PC-3 (cell line): Measurements from ENCODE around the gene ZNF385B. TPM values are rescaled to one million over a fixed set of nuclear protein-coding genes. Genes with fewer than 3 reads are reported as not detected.

Experiments used
- ATAC-seq: fragments of 200-7000 bp; cut with Tn5 transposase; 2 replicates; pipeline ENCODE4 v1.9.1; 2020; ENCODE audit warnings: mild to moderate bottlenecking, moderate library complexity
- BruUV-seq: library from RNA; stranded (reverse); fragments of 400-500 nt; replicated peaks from 2 replicates; lab custom pipeline; 2021; lab: Mats Ljungman, UMichigan
- CTCF ChIA-PET: fragments of 300-600 bp; sonication (Branson Sonifier 250); formaldehyde crosslinking; loops from one replicate; lab custom pipeline; 2022; ENCODE audit warnings: antibody characterized with exemption; lab: Charles Lee
- POLR2A ChIA-PET: fragments of 300-600 bp; sonication (Branson Sonifier 250); formaldehyde crosslinking; loops from one replicate; lab custom pipeline; 2022; ENCODE audit warnings: antibody characterized with exemption; ENCODE audit not compliant: unreplicated experiment; lab: Charles Lee
- DNase-seq: peaks from one replicate; pipeline ENCODE4 v3.0.0-alpha.2; 2015
- H2AFZ ChIP-seq: fragments of 300-600 bp; sonication (generic); 2 replicates; pipeline ENCODE4 v1.6.0; 2016; ENCODE audit warnings: antibody characterized with exemption, low read length
- H3F3A ChIP-seq: fragments of 300-600 bp; sonication (generic); one replicate; pipeline ENCODE4 v1.6.0; 2017; ENCODE audit warnings: antibody characterized with exemption, low read length, control low read depth, mild to moderate bottlenecking; ENCODE audit not compliant: unreplicated experiment
- H3K27ac ChIP-seq: fragments of 300-600 bp; sonication (generic); 2 replicates; pipeline ENCODE4 v1.5.1; 2016; ENCODE audit warnings: mild to moderate bottlenecking, low read length
- H3K27me3 ChIP-seq: fragments of 300-600 bp; sonication (generic); 2 replicates; pipeline ENCODE4 v1.6.1; 2016; ENCODE audit warnings: low read length, mixed read lengths
- H3K36me3 ChIP-seq: fragments of 300-600 bp; sonication (generic); 2 replicates; pipeline ENCODE4 v1.6.1; 2016; ENCODE audit warnings: low read depth, mixed run types, low read length, mixed read lengths
- H3K4me1 ChIP-seq: fragments of 300-600 bp; sonication (generic); 2 replicates; pipeline ENCODE4 v1.5.1; 2016; ENCODE audit warnings: low read length; ENCODE audit not compliant: insufficient read depth
- H3K4me2 ChIP-seq: fragments of 300-600 bp; sonication (generic); 2 replicates; pipeline ENCODE4 v1.6.0; 2016; ENCODE audit warnings: low read length
- H3K4me3 ChIP-seq: fragments of 300-600 bp; sonication (generic); 2 replicates; pipeline ENCODE4 v1.5.1; 2016; ENCODE audit warnings: mild to moderate bottlenecking, low read length, mixed read lengths
- H3K79me2 ChIP-seq: fragments of 300-600 bp; sonication (generic); 2 replicates; pipeline ENCODE4 v1.6.1; 2017; ENCODE audit warnings: low read length, mixed read lengths
- H3K9ac ChIP-seq: fragments of 300-600 bp; sonication (generic); 2 replicates; pipeline ENCODE4 v1.6.0; 2016; ENCODE audit warnings: mild to moderate bottlenecking, low read length
- H3K9me2 ChIP-seq: fragments of 300-600 bp; sonication (generic); replicated peaks from 2 replicates; pipeline ENCODE4 v1.6.1; 2016; ENCODE audit warnings: mixed run types, low read length, mixed read lengths
- H3K9me3 ChIP-seq: fragments of 300-600 bp; sonication (generic); 2 replicates; pipeline ENCODE4 v1.6.1; 2016; ENCODE audit warnings: low read length, mixed read lengths
- H4K20me1 ChIP-seq: fragments of 300-600 bp; sonication (generic); 2 replicates; pipeline ENCODE4 v1.6.1; 2016; ENCODE audit warnings: low read length, mixed read lengths
- CTCF ChIP-seq: fragments of 300-600 bp; sonication (generic); conservative IDR thresholded peaks from 2 replicates; pipeline ENCODE4 v1.5.1; 2017; ENCODE audit warnings: antibody characterized with exemption, low read depth, mild to moderate bottlenecking, low read length
- EZH2 ChIP-seq: fragments of 300-600 bp; sonication (generic); IDR thresholded peaks from one replicate; pipeline ENCODE4 v1.6.1; 2017; ENCODE audit warnings: antibody characterized with exemption, mild to moderate bottlenecking, low read length; ENCODE audit not compliant: unreplicated experiment
- EZH2phosphoT487 ChIP-seq: fragments of 300-600 bp; sonication (generic); IDR thresholded peaks from 2 replicates; pipeline ENCODE4 v1.6.1; 2018; ENCODE audit warnings: mild to moderate bottlenecking, antibody characterized with exemption, low read length, borderline replicate concordance
- intact Hi-C: fragments of 100-400 bp; cut with micrococcal nuclease; formaldehyde crosslinking; loops from 2 replicates; pipeline ENCODE4 v1.9.0; 2023
- total RNA-seq: library from RNA; depleted of rRNA; stranded (reverse); fragments of >200 nt; gene quantifications from 2 replicates; pipeline ENCODE4 v1.2.3, GENCODE V29; 2014

ZNF385B gene
- total RNA-seq, 1 experiment from 2014 or later = 2.4 TPM

GRCh38 chr2:179571721-179572120 is 289.7 kb downstream of the ZNF385B start:
- BruUV-seq = no TSS peak
- DNase-seq (no peak), ATAC-seq (no peak)
- intact Hi-C loops = loop anchor here (5.0 to 10.0 kb wide), 2 partner anchors 103 to 124 kb away; no protein-coding TSS in a partner anchor
- no peak overlapping the region for H3K4me3 ChIP-seq
- H3F3A ChIP-seq = peaks cover 6% of the 10 kb centered on the region
- H3K27ac ChIP-seq = no peak overlapping the region
- H2AFZ ChIP-seq = no peak overlapping the region
- H3K9me3 ChIP-seq = no peaks in the 10 kb centered on the region
- no peaks in the 10 kb centered on the region for H3K27me3 ChIP-seq
- no peaks in the 10 kb centered on the region for H3K9me2 ChIP-seq
- no peaks in the 10 kb centered on the region for H3K36me3 ChIP-seq
- no peak overlapping the region for H3K4me2 ChIP-seq
- ChIA-PET POLR2A (no interaction called here), CTCF (no interaction called here)
- peaks cover 33% of the 10 kb centered on the region for H3K4me1 ChIP-seq
- H3K9ac ChIP-seq = no peak overlapping the region
- no peaks in the 10 kb centered on the region for H4K20me1 ChIP-seq
- no peak for TF ChIP-seq EZH2
- TF ChIP-seq CTCF = no peak
- no peak for TF ChIP-seq EZH2phosphoT487
- H3K79me2 ChIP-seq = no peaks in the 10 kb centered on the region

- CTCF ChIA-PET = no interaction called here
- ATAC-seq (no peak), DNase-seq (no peak)
- Histone ChIP-seq H3K79me2 (no peaks in the 10 kb centered on the region), H3K9me3 (no peaks in the 10 kb centered on the region), H3K27me3 (no peaks in the 10 kb centered on the region), H3K4me3 (no peak overlapping the region), H3F3A (peaks cover 6% of the 10 kb centered on the region), H3K36me3 (no peaks in the 10 kb centered on the region), H2AFZ (no peak overlapping the region), H3K9me2 (no peaks in the 10 kb centered on the region), H4K20me1 (no peaks in the 10 kb centered on the region), H3K9ac (no peak overlapping the region), H3K4me2 (no peak overlapping the region), H3K27ac (no peak overlapping the region), H3K4me1 (peaks cover 33% of the 10 kb centered on the region)
- POLR2A ChIA-PET = no interaction called here
- no peak for TF ChIP-seq EZH2
- TF ChIP-seq CTCF = no peak
- intact Hi-C loops = loop anchor here (5.0 to 10.0 kb wide), 2 partner anchors 104 to 124 kb away; no protein-coding TSS in a partner anchor
- BruUV-seq = no TSS peak
Measured at GRCh38 chr2:179571252-179571651, 290.2 kb downstream of the ZNF385B start.

- H3K4me1 ChIP-seq = peaks cover 27% of the 10 kb centered on the region
- ATAC-seq (no peak), DNase-seq (peak; percentile 68)
- no peaks in the 10 kb centered on the region for H3K9me3 ChIP-seq
- H3F3A ChIP-seq = peaks cover 6% of the 10 kb centered on the region
- H3K36me3 ChIP-seq = no peaks in the 10 kb centered on the region
- TF ChIP-seq EZH2 (no peak), EZH2phosphoT487 (no peak), CTCF (no peak)
- ChIA-PET POLR2A (interaction anchor here (0.7 kb wide), 1 partner anchor 224 kb away, joined by 8 read pairs; no protein-coding TSS in a partner anchor), CTCF (no interaction called here)
- H2AFZ ChIP-seq = no peak overlapping the region
- H3K4me3 ChIP-seq = no peak overlapping the region
- intact Hi-C loops = loop anchor here (5.0 to 10.0 kb wide), 2 partner anchors 105 to 123 kb away; no protein-coding TSS in a partner anchor
- no peaks in the 10 kb centered on the region for H3K79me2 ChIP-seq
- H3K27ac ChIP-seq = no peak overlapping the region
- H3K9me2 ChIP-seq = no peaks in the 10 kb centered on the region
- no peak overlapping the region for H3K4me2 ChIP-seq
- no peaks in the 10 kb centered on the region for H3K27me3 ChIP-seq
- no peak overlapping the region for H3K9ac ChIP-seq
- no peaks in the 10 kb centered on the region for H4K20me1 ChIP-seq
- no TSS peak for BruUV-seq
Measured at GRCh38 chr2:179569831-179570233, 291.6 kb downstream of the ZNF385B start.
